GM18861 (cell line): ENCODE data around the gene IL31.

Experiments
- ATAC-seq: cut with Tn5 transposase; IDR thresholded peaks from one replicate; pipeline ENCODE4 v1.9.1; 2021; ENCODE audit not compliant: unreplicated experiment

IL31 gene

GRCh38 chr12:122133192-122133950, 40.6 kb downstream of the IL31 start:
- no peak for ATAC-seq

GRCh38 chr12:122130150-122130549, 43.9 kb downstream of the IL31 start:
- ATAC-seq: no peak

- ATAC-seq: no peak
These were observed 44.9 kb downstream of the IL31 start for GRCh38 chr12:122129131-122129530.

- ATAC-seq: no peak
These were observed 45.5 kb downstream of the IL31 start for GRCh38 chr12:122128481-122128880.

GRCh38 chr12:122127839-122128238, 46.2 kb downstream of the IL31 start:
- ATAC-seq: no peak

- ATAC-seq: no peak
These were observed 47.1 kb downstream of the IL31 start for GRCh38 chr12:122126713-122127597.

GRCh38 chr12:122126342-122126635, 47.7 kb downstream of the IL31 start:
- ATAC-seq: no peak

GRCh38 chr12:122125452-122126341, 48.3 kb downstream of the IL31 start:
- no peak for ATAC-seq

GRCh38 chr12:122124370-122124769, 49.7 kb downstream of the IL31 start:
- no peak for ATAC-seq

GRCh38 chr12:122123761-122124145, 50.3 kb downstream of the IL31 start:
- no peak for ATAC-seq

GRCh38 chr12:122123051-122123760, 50.8 kb downstream of the IL31 start:
- no peak for ATAC-seq
